HEK293 (cell line): Measurements from ENCODE around the gene SMC1B.

Source experiments
- CTCF ChIA-PET: fragments of 350-600 bp; formaldehyde crosslinking; extraction: SDS; loops from one replicate; lab custom pipeline; 2021; ENCODE audit warnings: antibody characterized with exemption; lab: Yijun Ruan, JAX
- POLR2A ChIA-PET: fragments of 300-600 bp; formaldehyde crosslinking; extraction: SDS; loops from one replicate; lab custom pipeline; 2020; ENCODE audit warnings: antibody characterized with exemption, inconsistent platforms; lab: Yijun Ruan, JAX
- H3K27ac ChIP-seq: fragments of 200-500 bp; sonication (Bioruptor generic); 2 replicates; pipeline ENCODE4 v1.5.1; 2014; ENCODE audit warnings: low read depth, low read length, control low read depth, inconsistent platforms; ENCODE audit errors: extremely low read depth
- H3K36me3 ChIP-seq, 2 experiments: fragments of 200-500 bp in 1 of 2; sonication (Bioruptor generic) in 1 of 2; 1 replicate in 1 of 2; 2 replicates in 1 of 2; pipeline ENCODE4 v1.5.1; 2014 to 2017; ENCODE audit warnings: inconsistent platforms in 2 of 2, low read length in 2 of 2; ENCODE audit not compliant: control insufficient read depth in 2 of 2, insufficient read depth in 1 of 2
- H3K4me1 ChIP-seq: fragments of 200-500 bp; sonication (Bioruptor generic); 2 replicates; pipeline ENCODE4 v1.5.1; 2014; ENCODE audit warnings: mild to moderate bottlenecking, low read length, inconsistent platforms; ENCODE audit not compliant: control insufficient read depth, insufficient read depth
- H3K4me3 ChIP-seq: 2 replicates; pipeline ENCODE4 v1.5.1; 2011; ENCODE audit warnings: low read depth, mild to moderate bottlenecking, control low read depth, low read length, moderate library complexity
- H3K9me3 ChIP-seq: fragments of 200-500 bp; sonication (Bioruptor generic); 2 replicates; pipeline ENCODE4 v1.5.1; 2014; ENCODE audit warnings: low read depth, low read length, inconsistent platforms; ENCODE audit not compliant: control insufficient read depth, insufficient read depth
- GFI1B ChIP-seq: fragments of 450-650 bp; formaldehyde crosslinking; IDR thresholded peaks from 2 replicates; pipeline ENCODE4 v1.5.1; 2016; ENCODE audit warnings: missing biosample characterization, missing genetic modification characterization
- PRDM10 ChIP-seq: fragments of 450-650 bp; formaldehyde crosslinking; IDR thresholded peaks from 2 replicates; pipeline ENCODE4 v1.5.1; 2016; ENCODE audit warnings: missing biosample characterization, missing genetic modification characterization
- RBAK ChIP-seq: fragments of 450-650 bp; formaldehyde crosslinking; IDR thresholded peaks from 2 replicates; pipeline ENCODE4 v1.5.1; 2016; ENCODE audit warnings: missing biosample characterization, missing genetic modification characterization
- REPIN1 ChIP-seq: fragments of 450-650 bp; formaldehyde crosslinking; IDR thresholded peaks from 2 replicates; pipeline ENCODE4 v1.5.1; 2017; ENCODE audit warnings: missing biosample characterization, missing genetic modification characterization, low read depth
- WT1 ChIP-seq: fragments of 450-650 bp; formaldehyde crosslinking; IDR thresholded peaks from 2 replicates; pipeline ENCODE4 v1.5.1; 2016; ENCODE audit warnings: missing biosample characterization, missing genetic modification characterization
- ZBTB10 ChIP-seq: fragments of 450-650 bp; formaldehyde crosslinking; IDR thresholded peaks from 2 replicates; pipeline ENCODE4 v1.5.1; 2016; ENCODE audit warnings: missing biosample characterization, missing genetic modification characterization
- ZNF311 ChIP-seq: fragments of 450-650 bp; formaldehyde crosslinking; IDR thresholded peaks from 2 replicates; pipeline ENCODE4 v1.5.1; 2017; ENCODE audit warnings: missing biosample characterization, missing genetic modification characterization, borderline replicate concordance
- ZNF394 ChIP-seq: fragments of 450-650 bp; formaldehyde crosslinking; IDR thresholded peaks from 2 replicates; pipeline ENCODE4 v1.5.1; 2016; ENCODE audit warnings: missing biosample characterization, missing genetic modification characterization, mild to moderate bottlenecking, moderate library complexity, borderline replicate concordance
- ZNF571 ChIP-seq: fragments of 450-650 bp; formaldehyde crosslinking; IDR thresholded peaks from 2 replicates; pipeline ENCODE4 v1.5.0; 2017; ENCODE audit warnings: missing biosample characterization, missing genetic modification characterization
- ZNF585B ChIP-seq: fragments of 450-650 bp; formaldehyde crosslinking; IDR thresholded peaks from 2 replicates; pipeline ENCODE4 v1.5.1; 2016; ENCODE audit warnings: missing biosample characterization, missing genetic modification characterization
- ZNF596 ChIP-seq: fragments of 450-650 bp; IDR thresholded peaks from 2 replicates; pipeline ENCODE4 v1.5.0; 2018; ENCODE audit warnings: missing biosample characterization, mild to moderate bottlenecking, missing genetic modification characterization, moderate library complexity
- ZNF629 ChIP-seq: fragments of 450-650 bp; formaldehyde crosslinking; IDR thresholded peaks from 2 replicates; pipeline ENCODE4 v1.5.1; 2017; ENCODE audit warnings: missing biosample characterization, missing genetic modification characterization
- ZNF768 ChIP-seq: fragments of 450-650 bp; formaldehyde crosslinking; IDR thresholded peaks from 2 replicates; pipeline ENCODE4 v1.5.1; 2018; ENCODE audit warnings: missing biosample characterization, mild to moderate bottlenecking, missing genetic modification characterization
- TF ChIP-seq, protein P1 (sequence below): fragments of 450-650 bp; formaldehyde crosslinking; IDR thresholded peaks from 2 replicates; pipeline ENCODE4 v1.5.1; 2016; ENCODE audit warnings: missing biosample characterization, missing genetic modification characterization
- TF ChIP-seq, protein P2 (sequence below): fragments of 450-650 bp; formaldehyde crosslinking; IDR thresholded peaks from 2 replicates; pipeline ENCODE4 v1.5.1; 2016; ENCODE audit warnings: missing biosample characterization, missing genetic modification characterization
- TF ChIP-seq, protein P3 (sequence below): sonication (generic); formaldehyde crosslinking; IDR thresholded peaks from 2 replicates; pipeline ENCODE4 v1.8.1; 2022; ENCODE audit warnings: mild to moderate bottlenecking, moderate library complexity, missing genetic modification reagents

SMC1B gene

DNA sequence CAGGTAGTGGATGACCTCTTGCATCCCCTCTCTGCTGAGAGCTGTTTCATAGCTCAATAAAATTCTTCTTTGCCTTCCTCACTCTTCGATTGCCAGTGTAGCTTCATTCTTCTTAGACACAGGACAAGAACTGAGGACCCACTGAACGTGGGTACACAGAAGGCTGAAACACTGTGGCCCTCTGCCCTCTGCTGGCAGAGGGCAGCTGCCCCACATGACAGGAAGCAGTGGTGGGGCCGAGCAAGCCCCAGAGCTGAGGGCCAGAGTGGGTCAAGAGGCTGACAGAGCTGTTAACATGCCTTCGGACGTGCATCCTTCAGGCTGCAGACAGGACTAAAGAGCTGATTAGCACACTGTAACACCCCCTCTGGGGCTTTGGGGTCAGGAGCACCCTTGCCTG, 15.6 kb downstream of the SMC1B start (continued):
- no peak for TF ChIP-seq ZBTB10 (tag by site-specific recombination)
- TF ChIP-seq, protein P1, sequence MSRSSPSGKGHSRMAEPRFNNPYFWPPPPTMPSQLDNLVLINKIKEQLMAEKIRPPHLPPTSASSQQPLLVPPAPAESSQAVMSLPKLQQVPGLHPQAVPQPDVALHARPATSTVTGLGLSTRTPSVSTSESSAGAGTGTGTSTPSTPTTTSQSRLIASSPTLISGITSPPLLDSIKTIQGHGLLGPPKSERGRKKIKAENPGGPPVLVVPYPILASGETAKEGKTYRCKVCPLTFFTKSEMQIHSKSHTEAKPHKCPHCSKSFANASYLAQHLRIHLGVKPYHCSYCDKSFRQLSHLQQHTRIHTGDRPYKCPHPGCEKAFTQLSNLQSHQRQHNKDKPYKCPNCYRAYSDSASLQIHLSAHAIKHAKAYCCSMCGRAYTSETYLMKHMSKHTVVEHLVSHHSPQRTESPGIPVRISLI = no peak
- no peak for TF ChIP-seq ZNF394 (tag by site-specific recombination)
- no peak for TF ChIP-seq RBAK (tag by site-specific recombination)
- TF ChIP-seq ZNF629 (tag by site-specific recombination) = no peak

- ChIA-PET CTCF (no interaction called here), POLR2A (interaction anchor here (0.6 to 1.0 kb wide), 3 partner anchors 11 to 380 kb away, joined by 3 to 4 read pairs (median 4); no protein-coding TSS in a partner anchor)
- Histone ChIP-seq H3K4me1 (no peaks in the 10 kb centered on the region), H3K4me3 (no peak overlapping the region), H3K9me3 (no peaks in the 10 kb centered on the region), H3K27ac (no peak overlapping the region), H3K36me3 (no peaks in the 10 kb centered on the region)
- no peak for TF ChIP-seq ZNF311 (tag by site-specific recombination)
- no peak for TF ChIP-seq GFI1B (tag by site-specific recombination)
- no peak for TF ChIP-seq ZNF768
- TF ChIP-seq ZNF571 = no peak
- no peak for TF ChIP-seq WT1 (tag by site-specific recombination)
- no peak for TF ChIP-seq ZNF596 (tag by site-specific recombination)
- TF ChIP-seq, protein P2, sequence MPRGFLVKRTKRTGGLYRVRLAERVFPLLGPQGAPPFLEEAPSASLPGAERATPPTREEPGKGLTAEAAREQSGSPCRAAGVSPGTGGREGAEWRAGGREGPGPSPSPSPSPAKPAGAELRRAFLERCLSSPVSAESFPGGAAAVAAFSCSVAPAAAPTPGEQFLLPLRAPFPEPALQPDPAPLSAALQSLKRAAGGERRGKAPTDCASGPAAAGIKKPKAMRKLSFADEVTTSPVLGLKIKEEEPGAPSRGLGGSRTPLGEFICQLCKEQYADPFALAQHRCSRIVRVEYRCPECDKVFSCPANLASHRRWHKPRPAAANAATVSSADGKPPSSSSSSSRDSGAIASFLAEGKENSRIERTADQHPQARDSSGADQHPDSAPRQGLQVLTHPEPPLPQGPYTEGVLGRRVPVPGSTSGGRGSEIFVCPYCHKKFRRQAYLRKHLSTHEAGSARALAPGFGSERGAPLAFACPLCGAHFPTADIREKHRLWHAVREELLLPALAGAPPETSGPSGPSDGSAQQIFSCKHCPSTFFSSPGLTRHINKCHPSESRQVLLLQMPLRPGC (tag by site-specific recombination) = no peak
- TF ChIP-seq ZNF585B (tag by site-specific recombination) = no peak
- TF ChIP-seq REPIN1 = no peak
Measured at GRCh38 chr22:45389546-45389945, 23.9 kb downstream of the SMC1B start.

DNA sequence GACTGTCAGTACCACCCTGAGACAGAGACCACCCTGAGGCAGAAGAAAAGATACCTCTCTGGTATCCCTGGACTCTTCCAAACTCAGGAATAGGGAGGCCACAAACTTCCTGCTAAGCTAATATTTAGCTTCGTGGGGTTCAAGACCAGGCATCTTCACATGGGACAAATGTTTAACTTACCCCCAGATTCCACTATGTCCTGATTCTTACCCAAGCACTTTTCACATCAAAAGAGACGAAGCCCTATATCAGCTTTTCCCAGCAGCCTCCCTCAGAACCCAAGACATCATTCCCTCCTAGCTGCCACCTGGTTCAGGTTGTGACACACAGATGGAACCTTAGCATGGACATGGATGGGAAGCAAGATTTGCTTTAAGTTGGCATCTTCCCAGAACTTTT, 32.1 kb downstream of the SMC1B start:
- Histone ChIP-seq H3K4me1 (no peaks in the 10 kb centered on the region), H3K9me3 (no peaks in the 10 kb centered on the region), H3K27ac (no peak overlapping the region), H3K4me3 (no peak overlapping the region), H3K36me3 (no peaks in the 10 kb centered on the region)
- ChIA-PET CTCF (interaction anchor here (0.9 kb wide), 1 partner anchor 16 kb away, joined by 3 read pairs; no protein-coding TSS in a partner anchor), POLR2A (no interaction called here)
- TF ChIP-seq, protein P3, sequence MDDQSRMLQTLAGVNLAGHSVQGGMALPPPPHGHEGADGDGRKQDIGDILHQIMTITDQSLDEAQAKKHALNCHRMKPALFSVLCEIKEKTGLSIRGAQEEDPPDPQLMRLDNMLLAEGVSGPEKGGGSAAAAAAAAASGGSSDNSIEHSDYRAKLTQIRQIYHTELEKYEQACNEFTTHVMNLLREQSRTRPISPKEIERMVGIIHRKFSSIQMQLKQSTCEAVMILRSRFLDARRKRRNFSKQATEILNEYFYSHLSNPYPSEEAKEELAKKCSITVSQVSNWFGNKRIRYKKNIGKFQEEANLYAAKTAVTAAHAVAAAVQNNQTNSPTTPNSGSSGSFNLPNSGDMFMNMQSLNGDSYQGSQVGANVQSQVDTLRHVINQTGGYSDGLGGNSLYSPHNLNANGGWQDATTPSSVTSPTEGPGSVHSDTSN (CRISPR knock-in tag) = no peak
- TF ChIP-seq PRDM10 (tag by site-specific recombination) = peak; percentile 88
